AG09319 (cell line): ENCODE results near the gene TMEM95.

Experiments used
- DNase-seq: peaks from one replicate; pipeline ENCODE4 v3.0.0-alpha.2; 2010; ENCODE audit warnings: low read depth; ENCODE audit errors: extremely low read depth
- CTCF ChIP-seq: IDR thresholded peaks from 2 replicates; pipeline ENCODE4 v1.5.1; 2011; ENCODE audit warnings: low read depth, mild to moderate bottlenecking, inconsistent platforms, low read length, moderate library complexity

The TMEM95 gene

GRCh38 chr17:7346761-7347614 lies 8.0 kb upstream of the TMEM95 start:
- DNase-seq: no peak
- TF ChIP-seq CTCF: no peak

- TF ChIP-seq CTCF: no peak
- no peak for DNase-seq
These were observed 7.1 kb upstream of the TMEM95 start for GRCh38 chr17:7347630-7348477.

GRCh38 chr17:7348478-7349242 lies 6.3 kb upstream of the TMEM95 start:
- TF ChIP-seq CTCF: no peak
- DNase-seq: no peak

GRCh38 chr17:7351665-7352502 lies 3.1 kb upstream of the TMEM95 start, which contains the start of gene KCTD11:
KCTD11 (plus strand) TSS chr17:7352162.
- no peak; the same call in 1 of the 2 replicates for TF ChIP-seq CTCF
- DNase-seq: peak; percentile 73

GRCh38 chr17:7352503-7352889 lies 2.5 kb upstream of the TMEM95 start:
- no peak for DNase-seq
- peak; percentile 69; the same call in 1 of the 2 replicates for TF ChIP-seq CTCF

GRCh38 chr17:7352910-7353635 lies 1.9 kb upstream of the TMEM95 start:
- TF ChIP-seq CTCF: no peak
- no peak for DNase-seq
